Progenitor cell of endocrine pancreas (in vitro differentiated cells): ENCODE results near the gene DPY19L3. TPM values are rescaled to one million over a fixed set of nuclear protein-coding genes. Genes with fewer than 3 reads are reported as not detected.

Experiments
- DNase-seq: peaks from one replicate; pipeline ENCODE4 v3.0.0; 2021; ENCODE audit warnings: low spot score; ENCODE audit not compliant: unreplicated experiment
- H3K27ac Mint-ChIP-seq: 2 replicates; pipeline ENCODE4 v1.8.0; 2021; ENCODE audit warnings: mild to moderate bottlenecking, moderate library complexity, mixed read lengths
- H3K27me3 Mint-ChIP-seq: 2 replicates; pipeline ENCODE4 v1.8.0; 2021; ENCODE audit warnings: mixed read lengths
- H3K36me3 Mint-ChIP-seq: 2 replicates; pipeline ENCODE4 v1.8.0; 2022; ENCODE audit warnings: mixed read lengths; ENCODE audit not compliant: insufficient read depth
- H3K4me1 Mint-ChIP-seq: 2 replicates; pipeline ENCODE4 v1.8.0; 2021; ENCODE audit warnings: low read depth, mixed read lengths
- H3K4me3 Mint-ChIP-seq: 2 replicates; pipeline ENCODE4 v1.8.0; 2021; ENCODE audit warnings: low read depth, mild to moderate bottlenecking, moderate library complexity, mixed read lengths
- H3K9me3 Mint-ChIP-seq: 2 replicates; pipeline ENCODE4 v1.8.0; 2021; ENCODE audit warnings: low read depth, mixed read lengths
- total RNA-seq: library from RNA; stranded (reverse); gene quantifications from 2 replicates; pipeline ENCODE4 v1.2.1, GENCODE V29; 2021
- TF ChIP-seq, protein P1 (sequence below): fragments of 200-600 bp; sonication (generic); IDR thresholded peaks from one replicate; pipeline ENCODE4 v1.5.0; 2021; ENCODE audit warnings: antibody characterized with exemption, mild to moderate bottlenecking; ENCODE audit not compliant: unreplicated experiment

The DPY19L3 gene
- total RNA-seq, 1 donor from 2014 or later: 205 TPM

DNA sequence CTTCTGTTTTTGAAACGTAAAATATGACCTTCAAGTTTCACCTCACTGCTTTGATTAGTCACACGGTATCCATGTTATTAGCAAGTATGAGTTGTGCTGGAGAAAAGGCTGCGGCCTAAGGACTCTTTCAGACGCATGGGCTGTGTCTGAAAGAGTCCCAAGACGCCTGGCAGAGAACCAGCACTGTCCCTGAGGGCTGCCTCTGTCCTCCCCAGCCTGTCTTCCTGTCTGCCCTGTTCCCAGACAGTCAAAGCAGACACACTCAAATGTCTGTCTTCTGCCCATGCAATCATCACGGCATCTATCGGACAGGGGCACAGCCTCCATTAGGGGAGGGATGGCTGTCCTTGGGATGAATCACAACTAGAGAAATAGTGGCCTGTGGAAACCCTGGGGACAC, 65.5 kb downstream of the DPY19L3 start:
- Mint-ChIP-seq H3K4me1 (peaks cover 7% of the 10 kb centered on the region), H3K9me3 (no peaks in the 10 kb centered on the region), H3K4me3 (no peak overlapping the region), H3K36me3 (peaks cover 14% of the 10 kb centered on the region), H3K27me3 (no peaks in the 10 kb centered on the region), H3K27ac (peak overlapping the region; percentile 53)
- TF ChIP-seq, protein P1, sequence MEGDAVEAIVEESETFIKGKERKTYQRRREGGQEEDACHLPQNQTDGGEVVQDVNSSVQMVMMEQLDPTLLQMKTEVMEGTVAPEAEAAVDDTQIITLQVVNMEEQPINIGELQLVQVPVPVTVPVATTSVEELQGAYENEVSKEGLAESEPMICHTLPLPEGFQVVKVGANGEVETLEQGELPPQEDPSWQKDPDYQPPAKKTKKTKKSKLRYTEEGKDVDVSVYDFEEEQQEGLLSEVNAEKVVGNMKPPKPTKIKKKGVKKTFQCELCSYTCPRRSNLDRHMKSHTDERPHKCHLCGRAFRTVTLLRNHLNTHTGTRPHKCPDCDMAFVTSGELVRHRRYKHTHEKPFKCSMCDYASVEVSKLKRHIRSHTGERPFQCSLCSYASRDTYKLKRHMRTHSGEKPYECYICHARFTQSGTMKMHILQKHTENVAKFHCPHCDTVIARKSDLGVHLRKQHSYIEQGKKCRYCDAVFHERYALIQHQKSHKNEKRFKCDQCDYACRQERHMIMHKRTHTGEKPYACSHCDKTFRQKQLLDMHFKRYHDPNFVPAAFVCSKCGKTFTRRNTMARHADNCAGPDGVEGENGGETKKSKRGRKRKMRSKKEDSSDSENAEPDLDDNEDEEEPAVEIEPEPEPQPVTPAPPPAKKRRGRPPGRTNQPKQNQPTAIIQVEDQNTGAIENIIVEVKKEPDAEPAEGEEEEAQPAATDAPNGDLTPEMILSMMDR: no peak
- DNase-seq: no peak

DNA sequence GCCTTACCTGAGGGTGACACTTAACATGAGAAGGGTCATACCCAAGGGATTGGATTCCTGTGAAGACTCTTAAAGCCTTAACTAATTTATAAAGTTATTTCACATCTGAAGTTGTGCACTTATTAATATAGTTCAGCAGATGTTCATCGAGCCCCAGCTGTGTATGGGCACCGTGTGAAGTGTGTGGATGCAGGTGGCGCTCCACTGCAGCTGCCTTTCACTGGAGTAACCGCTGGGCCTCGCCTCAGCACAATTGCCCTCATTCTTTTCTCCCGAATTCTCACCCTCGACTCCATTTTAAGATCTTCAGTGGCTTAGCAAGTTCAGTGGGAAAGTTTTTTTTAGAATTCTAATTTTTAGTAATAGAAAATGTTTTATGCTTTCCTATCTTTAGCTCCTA, 66.2 kb downstream of the DPY19L3 start:
- H3K27me3 Mint-ChIP-seq: no peaks in the 10 kb centered on the region
- peaks cover 14% of the 10 kb centered on the region for H3K36me3 Mint-ChIP-seq
- no peaks in the 10 kb centered on the region for H3K9me3 Mint-ChIP-seq
- no peak overlapping the region for H3K27ac Mint-ChIP-seq
- H3K4me3 Mint-ChIP-seq: no peak overlapping the region
- peaks cover 7% of the 10 kb centered on the region for H3K4me1 Mint-ChIP-seq
- TF ChIP-seq, protein P1: no peak
- DNase-seq: no peak

DNA sequence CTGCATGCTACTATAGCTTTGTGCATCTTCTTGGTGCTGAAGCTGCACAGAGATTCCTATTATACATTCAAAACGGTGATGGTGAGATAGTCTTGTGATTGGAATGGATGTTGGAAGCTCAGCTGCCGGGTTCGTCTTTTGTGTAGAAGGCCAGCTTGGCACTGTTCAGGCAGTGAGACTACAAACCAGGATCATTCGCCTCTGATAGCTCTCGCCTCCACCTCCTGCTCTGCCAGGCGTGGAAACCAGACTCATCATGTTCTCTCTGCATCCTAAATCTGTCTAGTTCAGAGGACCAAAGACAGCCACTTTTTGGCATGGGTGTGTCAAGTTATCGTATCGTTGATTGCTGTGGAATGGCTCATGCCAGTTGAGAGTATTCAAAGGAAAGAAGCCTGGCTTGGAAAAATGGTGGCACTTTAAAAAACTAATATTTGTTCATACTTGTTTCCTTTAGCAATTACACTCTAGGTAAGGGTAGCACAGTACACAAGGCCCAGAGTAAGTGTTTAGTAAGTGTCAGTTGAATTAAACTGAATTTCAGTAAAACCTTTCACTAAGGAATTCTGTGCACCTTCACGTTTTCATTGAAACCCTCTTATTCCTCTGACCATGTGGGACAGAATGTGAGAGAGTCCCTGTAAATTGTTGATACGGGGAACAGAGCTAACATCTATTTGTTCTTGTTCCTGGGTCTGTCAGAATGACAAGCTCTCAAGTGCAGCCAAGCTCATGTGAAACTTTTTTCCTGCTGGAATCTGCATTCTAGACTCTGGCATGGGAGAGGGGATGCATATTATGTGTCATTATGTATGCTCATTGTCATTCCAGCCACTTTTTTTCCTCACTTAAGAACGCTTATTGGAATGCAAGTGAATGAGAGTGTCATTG, 69.8 kb downstream of the DPY19L3 start:
- TF ChIP-seq, protein P1: no peak
- DNase-seq: no peak
- no peaks in the 10 kb centered on the region for H3K27me3 Mint-ChIP-seq
- peaks cover 7% of the 10 kb centered on the region for H3K4me1 Mint-ChIP-seq
- H3K36me3 Mint-ChIP-seq: peaks cover 22% of the 10 kb centered on the region
- no peaks in the 10 kb centered on the region for H3K9me3 Mint-ChIP-seq
- peak overlapping the region; percentile 7 for H3K27ac Mint-ChIP-seq
- H3K4me3 Mint-ChIP-seq: no peak overlapping the region

DNA sequence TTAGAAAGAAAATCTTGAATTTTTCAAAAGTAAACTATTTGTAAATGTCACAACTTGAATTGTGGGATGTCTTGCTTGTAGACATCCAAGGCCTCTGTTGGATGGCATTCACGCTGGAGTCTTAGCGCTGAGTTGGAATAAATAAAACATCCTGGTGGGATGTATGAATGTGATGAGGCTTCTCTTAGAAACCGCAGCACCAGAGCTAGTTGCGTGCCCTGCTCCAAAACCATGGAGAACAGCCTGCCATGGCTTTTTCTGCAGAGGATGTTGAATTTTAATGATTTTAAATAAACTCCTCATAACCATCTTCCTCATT, 70.4 kb downstream of the DPY19L3 start:
- no peaks in the 10 kb centered on the region for H3K27me3 Mint-ChIP-seq
- TF ChIP-seq, protein P1: no peak
- no peak overlapping the region for H3K4me3 Mint-ChIP-seq
- no peak for DNase-seq
- H3K36me3 Mint-ChIP-seq: peaks cover 23% of the 10 kb centered on the region
- no peaks in the 10 kb centered on the region for H3K9me3 Mint-ChIP-seq
- peaks cover 7% of the 10 kb centered on the region for H3K4me1 Mint-ChIP-seq
- H3K27ac Mint-ChIP-seq: no peak overlapping the region

DNA sequence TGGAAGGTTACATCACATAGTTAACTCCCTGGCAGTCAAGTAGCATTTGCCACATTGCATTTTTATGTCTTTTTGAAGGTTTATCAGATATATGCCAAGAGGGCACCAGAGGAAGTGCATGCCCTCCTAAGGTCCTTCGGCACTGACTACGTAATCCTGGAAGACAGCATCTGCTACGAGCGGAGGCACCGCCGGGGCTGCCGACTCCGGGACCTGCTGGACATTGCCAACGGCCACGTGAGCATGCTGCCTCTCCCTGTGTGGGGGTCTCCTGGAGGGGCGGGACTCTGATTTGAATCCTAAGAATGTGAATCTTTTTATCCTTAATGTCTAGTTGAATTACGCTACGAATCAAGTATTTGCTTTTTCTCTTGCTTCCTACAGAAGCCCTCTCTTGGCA, 74.8 kb downstream of the DPY19L3 start:
- no peak for DNase-seq
- no peak overlapping the region for H3K27ac Mint-ChIP-seq
- H3K9me3 Mint-ChIP-seq: no peaks in the 10 kb centered on the region
- no peak overlapping the region for H3K4me3 Mint-ChIP-seq
- H3K36me3 Mint-ChIP-seq: peaks cover 44% of the 10 kb centered on the region
- no peaks in the 10 kb centered on the region for H3K27me3 Mint-ChIP-seq
- H3K4me1 Mint-ChIP-seq: no peaks in the 10 kb centered on the region
- TF ChIP-seq, protein P1: no peak
